HEK293 (cell line): Measurements from ENCODE around the gene CNPY1.

ENCODE experiments used
- CTCF ChIA-PET: fragments of 350-600 bp; formaldehyde crosslinking; extraction: SDS; loops from one replicate; lab custom pipeline; 2021; ENCODE audit warnings: antibody characterized with exemption; lab: Yijun Ruan, JAX
- POLR2A ChIA-PET: fragments of 300-600 bp; formaldehyde crosslinking; extraction: SDS; loops from one replicate; lab custom pipeline; 2020; ENCODE audit warnings: antibody characterized with exemption, inconsistent platforms; lab: Yijun Ruan, JAX
- H3K27ac ChIP-seq: fragments of 200-500 bp; sonication (Bioruptor generic); 2 replicates; pipeline ENCODE4 v1.5.1; 2014; ENCODE audit warnings: low read depth, low read length, control low read depth, inconsistent platforms; ENCODE audit errors: extremely low read depth
- H3K36me3 ChIP-seq, 2 experiments: fragments of 200-500 bp in 1 of 2; sonication (Bioruptor generic) in 1 of 2; 1 replicate in 1 of 2; 2 replicates in 1 of 2; pipeline ENCODE4 v1.5.1; 2014 to 2017; ENCODE audit warnings: inconsistent platforms in 2 of 2, low read length in 2 of 2; ENCODE audit not compliant: control insufficient read depth in 2 of 2, insufficient read depth in 1 of 2
- H3K4me1 ChIP-seq: fragments of 200-500 bp; sonication (Bioruptor generic); 2 replicates; pipeline ENCODE4 v1.5.1; 2014; ENCODE audit warnings: mild to moderate bottlenecking, low read length, inconsistent platforms; ENCODE audit not compliant: control insufficient read depth, insufficient read depth
- H3K4me3 ChIP-seq: 2 replicates; pipeline ENCODE4 v1.5.1; 2011; ENCODE audit warnings: low read depth, mild to moderate bottlenecking, control low read depth, low read length, moderate library complexity
- H3K9me3 ChIP-seq: fragments of 200-500 bp; sonication (Bioruptor generic); 2 replicates; pipeline ENCODE4 v1.5.1; 2014; ENCODE audit warnings: low read depth, low read length, inconsistent platforms; ENCODE audit not compliant: control insufficient read depth, insufficient read depth
- BCL6B ChIP-seq: fragments of 450-650 bp; formaldehyde crosslinking; IDR thresholded peaks from 2 replicates; pipeline ENCODE4 v1.5.1; 2017; ENCODE audit warnings: missing biosample characterization, missing genetic modification characterization
- KLF7 ChIP-seq: fragments of 450-650 bp; formaldehyde crosslinking; IDR thresholded peaks from 2 replicates; pipeline ENCODE4 v1.5.1; 2016; ENCODE audit warnings: missing biosample characterization, missing genetic modification characterization, borderline replicate concordance
- YY1 ChIP-seq: fragments of 450-650 bp; formaldehyde crosslinking; IDR thresholded peaks from 2 replicates; pipeline ENCODE4 v1.5.1; 2018; ENCODE audit warnings: missing biosample characterization, missing genetic modification characterization
- ZBTB26 ChIP-seq: fragments of 450-650 bp; formaldehyde crosslinking; optimal IDR thresholded peaks from 2 replicates; pipeline ENCODE3; 2016; ENCODE audit warnings: missing biosample characterization, mild to moderate bottlenecking, missing genetic modification characterization
- ZNF175 ChIP-seq: fragments of 450-650 bp; formaldehyde crosslinking; IDR thresholded peaks from 2 replicates; pipeline ENCODE4 v1.5.1; 2016; ENCODE audit warnings: missing biosample characterization, missing genetic modification characterization
- ZNF18 ChIP-seq: fragments of 450-650 bp; formaldehyde crosslinking; IDR thresholded peaks from 2 replicates; pipeline ENCODE4 v1.5.1; 2016; ENCODE audit warnings: missing biosample characterization, missing genetic modification characterization
- ZNF280C ChIP-seq: fragments of 450-650 bp; formaldehyde crosslinking; IDR thresholded peaks from 2 replicates; pipeline ENCODE4 v1.5.1; 2016; ENCODE audit warnings: missing biosample characterization, missing genetic modification characterization
- ZNF394 ChIP-seq: fragments of 450-650 bp; formaldehyde crosslinking; IDR thresholded peaks from 2 replicates; pipeline ENCODE4 v1.5.1; 2016; ENCODE audit warnings: missing biosample characterization, missing genetic modification characterization, mild to moderate bottlenecking, moderate library complexity, borderline replicate concordance
- ZNF510 ChIP-seq: fragments of 450-650 bp; formaldehyde crosslinking; IDR thresholded peaks from 2 replicates; pipeline ENCODE4 v1.5.1; 2018; ENCODE audit warnings: mild to moderate bottlenecking, missing genetic modification characterization, missing biosample characterization; ENCODE audit not compliant: insufficient replicate concordance
- ZNF704 ChIP-seq: fragments of 450-650 bp; formaldehyde crosslinking; IDR thresholded peaks from 2 replicates; pipeline ENCODE4 v1.5.1; 2016; ENCODE audit warnings: missing biosample characterization, missing genetic modification characterization
- ZNF830 ChIP-seq: fragments of 450-650 bp; IDR thresholded peaks from 2 replicates; pipeline ENCODE4 v1.5.0; 2018; ENCODE audit warnings: missing biosample characterization, missing genetic modification characterization, low read depth, mild to moderate bottlenecking, moderate library complexity
- ZSCAN23 ChIP-seq: fragments of 450-650 bp; formaldehyde crosslinking; IDR thresholded peaks from 2 replicates; pipeline ENCODE4 v1.5.1; 2016; ENCODE audit warnings: missing biosample characterization, missing genetic modification characterization

Gene CNPY1

GRCh38 chr7:155467846-155468784, 78.2 kb downstream of the CNPY1 start (continued):
- TF ChIP-seq ZBTB26 (peak; percentile 92), ZNF830 (tag by site-specific recombination) (no peak)

- TF ChIP-seq ZNF18 (tag by site-specific recombination): no peak
- no peak for TF ChIP-seq ZNF175 (tag by site-specific recombination)
- TF ChIP-seq BCL6B (tag by site-specific recombination): no peak
- no peak for TF ChIP-seq ZNF510 (tag by site-specific recombination)
- TF ChIP-seq ZSCAN23 (tag by site-specific recombination): no peak
- no peak for TF ChIP-seq ZNF280C (tag by site-specific recombination)
- TF ChIP-seq ZNF704 (tag by site-specific recombination): no peak
- no peak for TF ChIP-seq YY1 (tag by site-specific recombination)
- TF ChIP-seq ZNF394: no peak
- no peak for TF ChIP-seq KLF7 (tag by site-specific recombination)
- Histone ChIP-seq H3K4me1 (no peaks in the 10 kb centered on the region; the same call in 1 of the 2 replicates), H3K36me3 (peaks cover 0 to 33% of the 10 kb centered on the region in 2 experiments; a peak in 1 of 3 replicates), H3K4me3 (no peak overlapping the region), H3K27ac (no peak overlapping the region), H3K9me3 (no peaks in the 10 kb centered on the region)
- ChIA-PET CTCF (interaction anchor here (0.6 kb wide), 1 partner anchor 272 kb away, joined by 3 read pairs; no protein-coding TSS in a partner anchor), POLR2A (no interaction called here)
Observed at GRCh38 chr7:155466814-155467733, 79.3 kb downstream of the CNPY1 start.
